ENCODE results near the gene KLHL29. TPM values are rescaled to one million over a fixed set of nuclear protein-coding genes. Genes with fewer than 3 reads are reported as not detected.

Gene KLHL29
- total and polyA plus RNA-seq, 2 experiments from 2014 or later: 5.6 to 11.0 TPM

DNA sequence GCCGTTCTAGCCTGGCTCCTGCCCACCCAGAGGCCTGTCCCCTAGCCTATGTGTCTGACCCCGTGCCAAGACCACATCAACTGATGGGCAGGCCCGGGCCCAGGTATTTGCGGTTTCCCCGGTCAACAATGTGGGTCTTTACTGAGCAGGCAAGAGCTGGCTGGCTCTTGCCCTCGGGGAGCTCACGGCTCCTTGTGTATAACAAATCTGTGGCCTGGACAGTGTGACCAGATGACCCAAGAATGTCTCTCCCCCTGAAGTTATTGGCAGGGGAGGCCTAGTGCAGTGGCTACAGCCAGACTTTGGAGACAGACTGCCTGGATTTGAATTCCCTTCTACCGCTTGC lies 179.6 kb downstream of the KLHL29 start:
- no peak overlapping the region for H3K27ac ChIP-seq
- TF ChIP-seq CTCF (IDR thresholded peaks at IDR 0.05; ENCODE audit: low read depth, low read length): no peak
- H3K9me3 ChIP-seq (ENCODE audit: low read depth): no peaks in the 10 kb centered on the region
- peaks cover 4% of the 10 kb centered on the region for H3K4me1 ChIP-seq (ENCODE audit: low read depth)
- no peaks in the 10 kb centered on the region for H3K36me3 ChIP-seq
- H3K4me3 ChIP-seq: no peak overlapping the region
- no peaks in the 10 kb centered on the region for H3K27me3 ChIP-seq
- DNase-seq (ENCODE audit: low read depth in 1 of 2, low spot score in 1 of 2): no peak

DNA sequence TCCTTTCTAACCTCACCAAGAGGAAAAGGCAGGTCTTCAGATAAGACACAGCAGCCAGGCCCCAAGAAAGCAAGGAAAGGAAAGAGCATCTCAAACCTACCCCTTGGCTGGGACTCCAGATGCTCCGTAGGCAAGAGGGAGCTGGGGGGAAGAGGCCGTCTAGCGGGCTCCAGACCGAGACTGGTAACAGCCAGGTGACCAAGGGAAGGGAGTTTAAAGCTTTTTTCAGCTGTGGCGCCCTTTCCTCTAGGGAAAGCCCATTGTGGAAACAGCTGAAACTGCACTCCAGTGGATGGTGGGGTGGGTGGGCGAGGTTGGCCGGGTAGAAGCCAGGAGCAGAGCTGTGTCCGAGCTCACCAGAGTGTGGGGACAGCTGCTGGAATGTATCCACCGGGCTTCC lies 180.4 kb downstream of the KLHL29 start:
- H3K27me3 ChIP-seq: no peaks in the 10 kb centered on the region
- no peak overlapping the region for H3K4me3 ChIP-seq
- peaks cover 7% of the 10 kb centered on the region for H3K4me1 ChIP-seq (ENCODE audit: low read depth)
- no peaks in the 10 kb centered on the region for H3K36me3 ChIP-seq
- H3K27ac ChIP-seq: no peak overlapping the region
- DNase-seq (ENCODE audit: low read depth in 1 of 2, low spot score in 1 of 2): no peak
- TF ChIP-seq CTCF (IDR thresholded peaks at IDR 0.05; ENCODE audit: low read depth, low read length): no peak
- H3K9me3 ChIP-seq (ENCODE audit: low read depth): no peaks in the 10 kb centered on the region

DNA sequence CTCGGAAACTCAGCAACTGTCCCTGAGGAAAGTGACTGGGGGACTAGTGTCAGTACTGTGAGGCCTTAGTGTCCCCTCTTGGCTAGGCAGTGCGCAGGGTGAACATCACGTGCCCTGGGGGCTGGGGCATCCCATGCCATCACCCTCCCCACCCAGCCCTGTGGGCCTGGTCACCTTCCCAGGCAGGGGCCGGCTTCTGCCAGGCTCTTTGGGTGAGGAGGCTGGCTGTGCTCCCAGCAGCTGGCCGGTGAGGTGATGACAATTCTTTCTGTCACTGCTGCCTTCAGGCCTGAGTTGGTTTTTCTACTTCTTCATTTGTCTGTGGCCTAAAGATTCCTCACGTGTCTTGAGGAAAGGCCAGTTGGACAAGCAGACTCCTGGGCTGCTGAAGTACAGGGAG lies 180.8 kb downstream of the KLHL29 start:
- no peak for TF ChIP-seq CTCF (IDR thresholded peaks at IDR 0.05; ENCODE audit: low read depth, low read length)
- Histone ChIP-seq H3K4me3 (no peak overlapping the region), H3K27ac (no peak overlapping the region), H3K9me3 (ENCODE audit: low read depth) (no peaks in the 10 kb centered on the region), H3K36me3 (no peaks in the 10 kb centered on the region), H3K4me1 (ENCODE audit: low read depth) (peaks cover 7% of the 10 kb centered on the region), H3K27me3 (no peaks in the 10 kb centered on the region)
- DNase-seq (ENCODE audit: low read depth in 1 of 2, low spot score in 1 of 2): peak in 1 of 2 donors; percentile 18

DNA sequence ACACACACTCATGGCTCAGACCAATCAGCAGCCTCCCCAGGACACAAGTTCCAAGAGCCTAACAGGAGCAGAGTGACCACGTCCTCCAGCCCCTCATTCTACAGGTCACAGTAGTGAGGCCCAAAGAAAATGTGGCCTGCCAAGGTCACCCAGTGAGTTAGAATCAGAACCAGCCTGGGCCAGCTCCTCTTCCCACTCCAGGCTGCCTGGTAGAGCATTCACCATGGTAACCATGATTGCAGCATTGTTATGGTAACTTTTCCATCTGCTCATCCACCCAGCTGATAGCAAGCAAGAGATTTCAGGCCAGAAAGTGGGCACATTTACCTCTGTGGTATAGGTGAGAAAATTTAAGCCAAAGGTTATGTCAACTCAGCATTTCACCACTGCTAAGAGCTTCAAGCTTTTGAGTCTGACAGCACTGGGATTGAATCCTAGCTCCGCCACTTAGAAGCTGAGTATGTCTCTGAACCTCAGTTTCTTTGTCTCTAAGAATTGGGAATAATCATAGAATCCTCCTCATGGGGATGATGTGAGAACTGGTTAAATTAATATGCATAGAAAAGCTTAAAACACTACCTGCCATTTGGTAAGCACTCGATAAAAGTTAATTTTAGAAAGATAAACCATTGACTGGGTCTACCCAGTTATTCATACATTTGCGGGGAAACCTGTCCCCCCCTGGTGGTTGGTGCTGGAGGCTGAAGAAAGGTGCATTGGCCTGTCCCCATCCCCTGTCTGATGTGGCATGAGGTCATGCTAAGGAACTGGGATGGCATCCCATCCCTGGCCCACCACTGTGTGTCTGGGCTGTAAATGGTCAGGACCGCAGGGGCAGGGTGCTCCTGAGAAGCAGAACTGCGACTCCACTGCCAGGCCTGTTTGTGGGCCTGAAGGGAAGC lies 181.5 kb downstream of the KLHL29 start:
- Histone ChIP-seq H3K36me3 (no peaks in the 10 kb centered on the region), H3K27me3 (no peaks in the 10 kb centered on the region), H3K9me3 (ENCODE audit: low read depth) (no peaks in the 10 kb centered on the region), H3K4me1 (ENCODE audit: low read depth) (peaks cover 10% of the 10 kb centered on the region), H3K27ac (no peak overlapping the region), H3K4me3 (no peak overlapping the region)
- DNase-seq (ENCODE audit: low read depth in 1 of 2, low spot score in 1 of 2): peak in 1 of 2 donors; percentile 19
- TF ChIP-seq CTCF (IDR thresholded peaks at IDR 0.05; ENCODE audit: low read depth, low read length): peak; percentile 44

GRCh38 chr2:23567161-23567756 lies 182.3 kb downstream of the KLHL29 start:
- Histone ChIP-seq H3K27me3 (no peaks in the 10 kb centered on the region), H3K9me3 (ENCODE audit: low read depth) (no peaks in the 10 kb centered on the region), H3K4me1 (ENCODE audit: low read depth) (peaks cover 12% of the 10 kb centered on the region), H3K4me3 (no peak overlapping the region), H3K36me3 (no peaks in the 10 kb centered on the region), H3K27ac (no peak overlapping the region)
- DNase-seq (ENCODE audit: low read depth in 1 of 2, low spot score in 1 of 2): no peak
- TF ChIP-seq CTCF (IDR thresholded peaks at IDR 0.05; ENCODE audit: low read depth, low read length): no peak
